Fibroblast of the aortic adventitia (primary cell): ENCODE data around the gene OR4A5. TPM values are rescaled to one million over a fixed set of nuclear protein-coding genes. Genes with fewer than 3 reads are reported as not detected.
"Not testable (repeated sequence)": the region's sequence is repeated elsewhere in the genome, so short reads cannot be mapped to it uniquely, and the experiment has no call there.

Experiments used
- DNase-seq: peaks from one replicate; pipeline ENCODE4 v3.0.0-alpha.2; 2010; ENCODE audit warnings: low read depth
- H3K4me3 ChIP-seq: 2 replicates; pipeline ENCODE4 v1.5.1; 2011; ENCODE audit warnings: low read depth, mild to moderate bottlenecking, control low read depth, low read length, moderate library complexity
- total RNA-seq: library from RNA; depleted of rRNA; stranded (reverse); fragments of >200 nt; gene quantifications from 2 replicates; pipeline ENCODE4 v1.2.3, GENCODE V29; 2012; ENCODE audit warnings: low replicate concordance

The OR4A5 gene, protein sequence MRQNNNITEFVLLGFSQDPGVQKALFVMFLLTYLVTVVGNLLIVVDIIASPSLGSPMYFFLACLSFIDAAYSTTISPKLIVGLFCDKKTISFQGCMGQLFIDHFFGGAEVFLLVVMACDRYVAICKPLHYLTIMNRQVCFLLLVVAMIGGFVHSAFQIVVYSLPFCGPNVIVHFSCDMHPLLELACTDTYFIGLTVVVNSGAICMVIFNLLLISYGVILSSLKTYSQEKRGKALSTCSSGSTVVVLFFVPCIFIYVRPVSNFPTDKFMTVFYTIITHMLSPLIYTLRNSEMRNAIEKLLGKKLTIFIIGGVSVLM
- not detected in 2 replicates for total RNA-seq

DNA sequence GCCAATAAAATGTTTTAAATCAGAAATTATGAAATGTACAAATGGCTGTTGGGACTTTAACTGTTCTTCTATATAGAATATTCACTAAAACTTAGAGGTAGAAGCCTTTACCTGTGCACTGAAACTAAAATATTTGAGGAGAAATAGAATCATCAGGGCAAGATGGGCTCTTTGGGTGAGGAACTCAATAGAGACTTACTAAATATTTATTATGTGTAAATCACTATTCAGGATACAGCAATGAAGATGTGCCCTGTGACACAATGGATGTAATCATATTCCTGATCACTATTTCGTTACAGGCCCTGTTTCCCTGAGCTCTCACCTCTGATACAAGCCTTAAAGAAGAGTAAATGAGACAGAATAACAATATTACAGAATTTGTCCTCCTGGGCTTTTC, at the start of gene OR4A5:
OR4A5 (plus strand) TSS at position 301 of the 400 bp plus-strand sequence; CDS start at position 354, 53 bp downstream.
- not testable (repeated sequence) for DNase-seq, H3K4me3 ChIP-seq

DNA sequence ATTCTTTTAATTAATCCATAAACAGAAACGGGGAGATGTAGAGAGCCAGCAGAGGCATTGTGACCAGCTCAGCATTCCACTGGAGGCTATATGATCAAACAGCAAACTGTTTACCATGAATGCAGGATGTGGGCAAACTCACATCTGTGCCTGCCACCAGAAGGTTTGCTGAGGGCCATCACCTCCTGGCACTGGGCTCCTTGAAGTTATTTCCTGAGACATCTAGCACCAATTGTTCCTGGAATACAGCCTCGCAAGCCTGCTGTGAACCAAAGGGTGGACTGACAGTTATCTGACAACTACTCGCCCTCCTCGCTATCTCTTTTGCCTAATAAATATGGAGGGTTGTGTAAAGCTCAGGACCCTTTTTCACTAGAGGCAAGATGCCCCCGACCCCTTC, 13.5 kb downstream of the OR4A5 start:
- H3K4me3 ChIP-seq, DNase-seq: not testable (repeated sequence)

Other genes with a start within 250 kb of the OR4A5 start
- not detected in 2 replicates for gene OR4C46, start 102.8 kb upstream of the OR4A5 start, total RNA-seq